CD8-positive, alpha-beta memory T cell (primary cell): ENCODE results near the gene RPL10. TPM values are rescaled to one million over a fixed set of nuclear protein-coding genes. Genes with fewer than 3 reads are reported as not detected.

ENCODE experiments used
- CTCF ChIA-PET: fragments of 350-600 bp; sonication (Branson Sonifier 250); formaldehyde crosslinking; loops from one replicate; lab custom pipeline; 2021; ENCODE audit warnings: antibody characterized with exemption; lab: Charles Lee
- POLR2A ChIA-PET: fragments of 350-600 bp; sonication (Branson Sonifier 250); formaldehyde crosslinking; loops from one replicate; lab custom pipeline; 2021; ENCODE audit warnings: antibody characterized with exemption; lab: Charles Lee
- DNase-seq, 5 donors: peaks; one replicate each; pipeline versions ENCODE4 v3.0.0 to v3.0.0-alpha.2; 2020 to 2022; ENCODE audit warnings: mixed read lengths in 1 of 5
- H3K27ac ChIP-seq: one replicate; pipeline ENCODE4 v1.7.0; 2013; ENCODE audit warnings: low read depth, mild to moderate bottlenecking, low read length, moderate library complexity
- H3K27me3 ChIP-seq: 2 replicates; pipeline ENCODE4 v1.7.0; 2013; ENCODE audit warnings: low read length, mild to moderate bottlenecking; ENCODE audit not compliant: insufficient read depth, poor library complexity, severe bottlenecking
- H3K36me3 ChIP-seq: 2 replicates; pipeline ENCODE4 v1.7.0; 2013; ENCODE audit warnings: mild to moderate bottlenecking, low read length, moderate library complexity; ENCODE audit not compliant: insufficient read depth
- H3K4me1 ChIP-seq: 2 replicates; pipeline ENCODE4 v1.7.0; 2013; ENCODE audit warnings: mild to moderate bottlenecking, low read length, moderate library complexity; ENCODE audit not compliant: insufficient read depth
- H3K4me3 ChIP-seq: 2 replicates; pipeline ENCODE4 v1.7.0; 2013; ENCODE audit warnings: mild to moderate bottlenecking, low read length
- H3K9me3 ChIP-seq: 2 replicates; pipeline ENCODE4 v1.7.0; 2013; ENCODE audit warnings: mild to moderate bottlenecking, low read length
- H3K27ac Mint-ChIP-seq, 8 donors: one replicate each; pipeline ENCODE4 v1.8.0; 2020 to 2021; ENCODE audit warnings: mixed read lengths in 8 of 8, mild to moderate bottlenecking in 6 of 8, inconsistent platforms in 3 of 8, moderate library complexity in 3 of 8
- H3K27me3 Mint-ChIP-seq, 2 donors: one replicate each; pipeline ENCODE4 v1.8.0; 2020 to 2021; ENCODE audit warnings: mixed read lengths in 2 of 2, mild to moderate bottlenecking in 1 of 2, moderate library complexity in 1 of 2
- H3K36me3 Mint-ChIP-seq, 3 donors: one replicate each; pipeline ENCODE4 v1.8.0; 2020 to 2021; ENCODE audit warnings: mixed read lengths in 3 of 3, inconsistent platforms in 1 of 3, mild to moderate bottlenecking in 1 of 3
- H3K4me1 Mint-ChIP-seq, 3 donors: one replicate each; pipeline ENCODE4 v1.8.0; 2020 to 2021; ENCODE audit warnings: mixed read lengths in 3 of 3, inconsistent platforms in 1 of 3, mild to moderate bottlenecking in 1 of 3
- H3K4me3 Mint-ChIP-seq, 7 donors: one replicate each; pipeline ENCODE4 v1.8.0; 2020 to 2021; ENCODE audit warnings: mixed read lengths in 7 of 7, mild to moderate bottlenecking in 6 of 7, moderate library complexity in 4 of 7, inconsistent platforms in 2 of 7
- H3K9me3 Mint-ChIP-seq, 5 donors: one replicate each; pipeline ENCODE4 v1.8.0; 2020 to 2022; ENCODE audit warnings: mixed read lengths in 5 of 5, mild to moderate bottlenecking in 3 of 5, moderate library complexity in 2 of 5, inconsistent platforms in 1 of 5
- polyA plus RNA-seq: library from polyadenylated mRNA; unstranded; fragments of 300-500 nt; fragmentation: Illumina TruSeq; gene quantifications from one replicate; pipeline ENCODE4 v1.2.3, GENCODE V29; 2021
- total RNA-seq, 2 experiments: library from RNA; stranded (reverse); gene quantifications; one replicate each; pipeline ENCODE4 v1.2.3, GENCODE V29; 2021

RPL10 gene
- total and polyA plus RNA-seq, 3 experiments from 2014 or later, result 3,198 to 4,855 (median 3,218) TPM

GRCh38 chrX:154369449-154370299, 28.5 kb upstream of the RPL10 start:
- no peaks in the 10 kb centered on the region for H3K9me3 Mint-ChIP-seq
- H3K27me3 Mint-ChIP-seq, result peaks cover 0 to 9% of the 10 kb centered on the region in 2 donors
- Histone ChIP-seq H3K4me3 (peak overlapping the region; percentile 94), H3K27ac (peak overlapping the region; percentile 99), H3K27me3 (no peaks in the 10 kb centered on the region), H3K4me1 (peaks cover 43% of the 10 kb centered on the region), H3K36me3 (peaks cover 22% of the 10 kb centered on the region), H3K9me3 (no peaks in the 10 kb centered on the region)
- H3K4me1 Mint-ChIP-seq, result peaks cover 34 to 37% (median 36%) of the 10 kb centered on the region in 3 donors
- ChIA-PET CTCF (interaction anchor here (0.9 to 2.2 kb wide), 4 partner anchors 19 to 443 kb away, joined by 3 to 7 read pairs (median 4); partner anchors contain the start of genes ARHGAP4 and RPL10), POLR2A (interaction anchor here (1.0 to 3.7 kb wide), 5 partner anchors 9 to 160 kb away, joined by 3 to 22 read pairs (median 7); partner anchors contain the start of gene EMD)
- peak overlapping the region; percentile 96 to 100 (median 98) for H3K27ac Mint-ChIP-seq
- peak; percentile 65 to 90 (median 75) for DNase-seq
- H3K4me3 Mint-ChIP-seq, result peak overlapping the region; percentile 93 to 99 (median 95)
- H3K36me3 Mint-ChIP-seq, result peaks cover 2 to 37% (median 2%) of the 10 kb centered on the region in 3 donors

GRCh38 chrX:154370300-154371016, 27.7 kb upstream of the RPL10 start:
- no peaks in the 10 kb centered on the region for H3K9me3 ChIP-seq
- peaks cover 15% of the 10 kb centered on the region for H3K36me3 ChIP-seq
- H3K4me1 ChIP-seq, result peaks cover 48% of the 10 kb centered on the region
- H3K27me3 ChIP-seq, result no peaks in the 10 kb centered on the region
- peak overlapping the region; percentile 96 to 100 (median 98) for H3K27ac Mint-ChIP-seq
- H3K9me3 Mint-ChIP-seq, result no peaks in the 10 kb centered on the region
- peak overlapping the region; percentile 99 for H3K27ac ChIP-seq
- H3K4me1 Mint-ChIP-seq, result peaks cover 34 to 39% (median 37%) of the 10 kb centered on the region in 3 donors
- ChIA-PET CTCF (interaction anchor here (1.0 kb wide), 1 partner anchor 27 kb away, joined by 4 read pairs; the partner anchor contains the start of gene RPL10), POLR2A (interaction anchor here (0.9 to 3.7 kb wide), 12 partner anchors 8 to 443 kb away, joined by 3 to 22 read pairs (median 4); partner anchors contain the start of genes ATP6AP1, EMD, RPL10 and SLC10A3)
- H3K4me3 ChIP-seq, result peak overlapping the region; percentile 94
- DNase-seq, result peak in 1 of 5 donors; percentile 1
- H3K4me3 Mint-ChIP-seq, result peak overlapping the region; percentile 93 to 99 (median 95)
- H3K36me3 Mint-ChIP-seq, result peaks cover 0 to 31% (median 2%) of the 10 kb centered on the region in 3 donors
- H3K27me3 Mint-ChIP-seq, result peaks cover 0 to 8% of the 10 kb centered on the region in 2 donors

DNA sequence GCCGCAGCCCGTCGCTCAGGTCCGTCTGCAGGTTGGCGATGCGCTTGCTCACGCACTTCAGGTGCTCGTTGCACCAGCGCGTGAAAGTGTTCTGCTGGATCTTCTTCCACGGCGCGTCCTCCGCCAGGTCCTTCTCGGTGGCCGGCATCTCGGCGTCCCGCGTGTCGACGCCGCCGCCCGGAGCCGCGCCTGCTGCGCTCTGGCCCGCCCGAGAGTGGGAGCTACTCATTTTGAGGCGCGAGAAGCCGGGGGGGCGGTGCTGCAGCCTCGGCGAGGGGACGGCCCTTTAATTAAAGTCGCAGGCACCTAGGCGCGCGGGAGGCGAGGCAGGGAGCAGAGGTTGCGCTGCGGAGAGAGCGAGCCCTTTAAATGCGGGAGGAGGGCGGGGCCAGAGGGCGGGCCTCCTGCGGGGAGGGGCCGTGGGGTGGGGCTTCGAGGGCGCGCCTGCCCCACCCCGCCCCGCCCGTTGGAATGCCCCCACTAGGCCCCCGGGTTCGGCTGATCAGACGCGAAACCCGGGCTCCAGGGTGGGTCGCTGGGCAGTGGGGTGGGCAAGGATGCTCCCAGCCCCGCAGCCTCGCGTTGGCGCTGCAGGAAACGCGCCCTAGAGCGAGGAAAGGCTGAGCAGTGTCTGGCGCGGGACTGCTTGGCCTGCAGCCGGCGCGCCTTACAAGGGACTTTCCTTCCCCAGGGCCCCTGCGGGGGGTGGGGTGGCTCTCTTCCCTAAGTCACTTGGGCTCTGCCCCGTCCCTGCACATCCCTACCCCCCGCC, 27.0 kb upstream of the RPL10 start:
- POLR2A ChIA-PET, result interaction anchor here (0.9 to 3.7 kb wide), 12 partner anchors 8 to 444 kb away, joined by 3 to 22 read pairs (median 4); partner anchors contain the start of genes ATP6AP1, EMD, RPL10 and SLC10A3
- peaks cover 47% of the 10 kb centered on the region for H3K4me1 ChIP-seq
- no peaks in the 10 kb centered on the region for H3K9me3 Mint-ChIP-seq

DNA sequence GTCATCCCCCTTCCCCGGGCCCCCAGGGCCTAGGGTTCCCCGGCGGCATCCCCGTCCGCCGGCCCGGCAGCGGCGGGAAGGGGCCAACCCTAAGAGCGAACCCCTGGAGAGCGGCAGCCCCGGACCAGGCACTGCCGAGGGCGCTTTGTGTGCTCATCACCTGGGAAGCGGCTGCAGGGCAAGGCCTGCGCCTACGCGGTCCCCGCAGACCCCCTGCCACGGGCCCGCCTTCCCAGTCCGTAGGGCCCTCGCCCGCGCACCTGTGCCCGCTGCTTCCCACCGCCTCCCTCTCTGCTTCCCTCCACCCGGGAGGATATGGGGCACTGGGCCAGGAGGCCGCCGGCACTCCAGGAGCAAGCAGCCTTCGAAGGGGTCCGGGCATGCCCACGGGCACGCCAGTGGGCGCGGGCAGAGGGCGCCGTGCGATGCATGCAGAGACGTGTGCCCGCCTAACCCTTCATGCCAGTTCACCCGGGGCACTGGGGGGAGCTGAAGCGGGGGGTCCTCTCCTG, 26.3 kb upstream of the RPL10 start:
- peaks cover 0 to 8% of the 10 kb centered on the region in 2 donors for H3K27me3 Mint-ChIP-seq
- peak overlapping the region; percentile 82 to 94 (median 88) for H3K4me3 Mint-ChIP-seq
- H3K36me3 ChIP-seq, result peaks cover 7% of the 10 kb centered on the region
- ChIA-PET CTCF (interaction anchor here (1.2 kb wide), 1 partner anchor 10 kb away, joined by 3 read pairs; no protein-coding TSS in a partner anchor), POLR2A (no interaction called here)
- peaks cover 0 to 20% (median 0%) of the 10 kb centered on the region in 3 donors for H3K36me3 Mint-ChIP-seq
- H3K9me3 ChIP-seq, result no peaks in the 10 kb centered on the region
- DNase-seq, result peak in 1 of 5 donors; percentile 3
- H3K4me1 ChIP-seq, result peaks cover 42% of the 10 kb centered on the region
- no peaks in the 10 kb centered on the region for H3K27me3 ChIP-seq
- H3K4me1 Mint-ChIP-seq, result peaks cover 33 to 38% (median 37%) of the 10 kb centered on the region in 3 donors
- H3K27ac Mint-ChIP-seq, result peak overlapping the region; percentile 81 to 100 (median 96)
- peak overlapping the region; percentile 15 for H3K4me3 ChIP-seq
- H3K9me3 Mint-ChIP-seq, result no peaks in the 10 kb centered on the region
- H3K27ac ChIP-seq, result peak overlapping the region; percentile 54

More for the DNA sequence above, 27.0 kb upstream of the RPL10 start:
- Histone ChIP-seq H3K27ac (peak overlapping the region; percentile 99), H3K9me3 (no peaks in the 10 kb centered on the region), H3K36me3 (peaks cover 14% of the 10 kb centered on the region), H3K4me3 (peak overlapping the region; percentile 94), H3K27me3 (no peaks in the 10 kb centered on the region)
- Mint-ChIP-seq H3K27me3 (peaks cover 0 to 8% of the 10 kb centered on the region in 2 donors), H3K36me3 (peaks cover 0 to 26% (median 0%) of the 10 kb centered on the region in 3 donors), H3K4me3 (peak overlapping the region; percentile 82 to 97 (median 86)), H3K27ac (peak overlapping the region; percentile 73 to 100 (median 82)), H3K4me1 (peaks cover 34 to 39% (median 36%) of the 10 kb centered on the region in 3 donors)
- DNase-seq, result peak; percentile 85 to 96 (median 89)
- CTCF ChIA-PET, result interaction anchor here (1.0 to 1.2 kb wide), 2 partner anchors 11 to 27 kb away, joined by 3 to 4 read pairs; partner anchors contain the start of gene RPL10

GRCh38 chrX:154372612-154373022, 25.6 kb upstream of the RPL10 start:
- H3K27me3 Mint-ChIP-seq, result peaks cover 0 to 8% of the 10 kb centered on the region in 2 donors
- H3K27ac ChIP-seq, result peak overlapping the region; percentile 54
- peak in 3 of 5 donors; percentile 42 to 69 (median 49) for DNase-seq
- H3K27ac Mint-ChIP-seq, result peak overlapping the region; percentile 81 to 100 (median 96)
- ChIA-PET CTCF (interaction anchor here (1.0 to 2.0 kb wide), 11 partner anchors 9 to 169 kb away, joined by 3 to 11 read pairs (median 7); partner anchors contain the start of gene RPL10), POLR2A (interaction anchor here (0.7 to 0.9 kb wide), 2 partner anchors 11 to 26 kb away, joined by 3 read pairs; no protein-coding TSS in a partner anchor)
- H3K4me3 ChIP-seq, result no peak overlapping the region
- H3K4me1 Mint-ChIP-seq, result peaks cover 29 to 36% (median 34%) of the 10 kb centered on the region in 3 donors
- H3K4me1 ChIP-seq, result peaks cover 42% of the 10 kb centered on the region
- peak overlapping the region; percentile 82 to 94 (median 88) for H3K4me3 Mint-ChIP-seq
- no peaks in the 10 kb centered on the region for H3K9me3 Mint-ChIP-seq
- no peaks in the 10 kb centered on the region for H3K9me3 ChIP-seq
- H3K36me3 Mint-ChIP-seq, result peaks cover 0 to 14% (median 0%) of the 10 kb centered on the region in 3 donors
- no peaks in the 10 kb centered on the region for H3K36me3 ChIP-seq
- H3K27me3 ChIP-seq, result no peaks in the 10 kb centered on the region

DNA sequence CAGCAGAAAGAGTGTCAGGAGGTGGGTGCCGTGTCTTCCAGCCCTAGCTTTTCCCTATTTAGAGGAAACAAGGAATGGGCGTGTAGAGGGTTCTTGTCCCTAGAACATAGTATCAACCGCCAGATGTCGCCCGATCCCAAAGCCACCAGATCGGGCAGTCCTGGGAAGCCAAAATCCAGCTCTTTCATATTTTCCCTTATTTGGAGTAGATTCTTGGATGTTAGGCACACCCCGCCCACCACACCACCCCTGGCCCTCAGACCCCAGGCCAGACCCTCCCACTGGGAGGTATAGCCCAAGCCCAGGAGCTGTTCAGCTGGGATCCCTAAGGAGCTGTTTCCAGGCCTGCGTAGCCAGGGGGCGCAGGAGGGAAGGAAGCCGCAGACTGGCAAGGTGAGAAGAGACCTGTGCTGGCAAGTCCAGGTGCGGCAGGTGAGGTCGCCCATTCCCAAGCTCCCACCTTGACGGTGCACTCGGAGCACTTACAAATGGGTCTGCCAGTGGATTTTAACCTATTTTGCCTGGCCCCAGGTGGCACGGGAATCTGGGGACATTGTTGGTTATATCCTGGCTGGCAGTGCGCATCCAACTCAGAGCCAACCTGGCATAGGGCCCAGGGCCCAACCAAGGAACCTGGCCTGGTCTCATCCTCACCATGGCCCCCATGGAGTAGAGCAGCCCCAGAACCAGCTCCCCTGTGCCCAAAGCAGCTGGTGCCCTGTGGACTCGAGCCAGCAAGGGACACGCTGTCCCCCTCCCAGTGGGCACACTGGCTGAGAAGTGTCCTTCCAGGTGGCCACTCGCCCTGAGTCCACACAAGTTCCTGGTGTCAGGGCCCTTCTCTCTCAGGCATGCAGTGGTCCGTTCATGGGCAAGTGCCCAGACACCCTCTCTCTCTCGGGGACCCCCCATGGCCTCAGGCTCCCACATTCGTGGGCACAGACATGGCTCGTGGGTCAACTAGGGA, 24.6 kb upstream of the RPL10 start:
- POLR2A ChIA-PET, result interaction anchor here (0.7 to 1.2 kb wide), 3 partner anchors 10 to 25 kb away, joined by 3 to 4 read pairs (median 3); partner anchors contain the start of gene RPL10
- peaks cover 0 to 8% of the 10 kb centered on the region in 2 donors for H3K27me3 Mint-ChIP-seq
- H3K36me3 Mint-ChIP-seq, result peaks cover 0 to 6% (median 0%) of the 10 kb centered on the region in 3 donors
- DNase-seq, result peak in 1 of 5 donors; percentile 5
- H3K36me3 ChIP-seq, result no peaks in the 10 kb centered on the region
- H3K4me3 ChIP-seq, result peak overlapping the region; percentile 53
- peaks cover 37% of the 10 kb centered on the region for H3K4me1 ChIP-seq
- peaks cover 20 to 29% (median 25%) of the 10 kb centered on the region in 3 donors for H3K4me1 Mint-ChIP-seq
- no peaks in the 10 kb centered on the region for H3K27me3 ChIP-seq
- H3K27ac Mint-ChIP-seq, result peak overlapping the region in 7 of 8 donors; percentile 61 to 100 (median 87)
- CTCF ChIA-PET, result interaction anchor here (0.8 to 2.0 kb wide), 17 partner anchors 8 to 168 kb away, joined by 3 to 11 read pairs (median 5); partner anchors contain the start of genes RPL10 and SLC10A3
- no peaks in the 10 kb centered on the region for H3K9me3 Mint-ChIP-seq
- peak overlapping the region; percentile 47 for H3K27ac ChIP-seq
- no peaks in the 10 kb centered on the region for H3K9me3 ChIP-seq
- peak overlapping the region; percentile 45 to 89 (median 78) for H3K4me3 Mint-ChIP-seq
